RWPE2 (cell line): Measurements from ENCODE around the gene SLC46A1.

Experiments used
- ATAC-seq: fragments of 200-7000 bp; cut with Tn5 transposase; 3 replicates; pipeline ENCODE4 v1.9.1; 2021; ENCODE audit warnings: low read depth
- DNase-seq: peaks from one replicate; pipeline ENCODE4 v3.0.0-alpha.2; 2020; ENCODE audit warnings: low spot score
- H3K27ac ChIP-seq: fragments of 450-650 bp; 2 replicates; pipeline ENCODE4 v1.5.1; 2017; ENCODE audit warnings: mild to moderate bottlenecking; ENCODE audit not compliant: poor library complexity, severe bottlenecking
- H3K27me3 ChIP-seq: fragments of 250-450 bp; sonication (Bioruptor Pico); 2 replicates; pipeline ENCODE4 v1.5.1; 2021; ENCODE audit warnings: mild to moderate bottlenecking, moderate library complexity; ENCODE audit not compliant: insufficient read depth, poor library complexity, severe bottlenecking
- H3K36me3 ChIP-seq: fragments of 250-450 bp; sonication (Bioruptor Pico); 2 replicates; pipeline ENCODE4 v1.5.1; 2020; ENCODE audit warnings: low read depth, mild to moderate bottlenecking, moderate library complexity
- H3K4me1 ChIP-seq: fragments of 250-450 bp; sonication (Bioruptor Pico); 2 replicates; pipeline ENCODE4 v1.5.1; 2021; ENCODE audit warnings: mild to moderate bottlenecking, moderate library complexity; ENCODE audit not compliant: insufficient read depth, poor library complexity, severe bottlenecking
- H3K4me3 ChIP-seq: fragments of 250-450 bp; sonication (Bioruptor Pico); 2 replicates; pipeline ENCODE4 v1.5.1; 2021; ENCODE audit warnings: mild to moderate bottlenecking, moderate library complexity; ENCODE audit not compliant: severe bottlenecking
- H3K9me3 ChIP-seq: fragments of 250-450 bp; sonication (Bioruptor Pico); 2 replicates; pipeline ENCODE4 v1.5.1; 2021; ENCODE audit warnings: mild to moderate bottlenecking, moderate library complexity; ENCODE audit not compliant: severe bottlenecking
- TF ChIP-seq, protein P1 (sequence below): fragments of 450-650 bp; IDR thresholded peaks from one replicate; pipeline ENCODE4 v1.5.1; 2017; ENCODE audit warnings: mild to moderate bottlenecking, moderate library complexity; ENCODE audit not compliant: poor library complexity, severe bottlenecking

The SLC46A1 gene

DNA sequence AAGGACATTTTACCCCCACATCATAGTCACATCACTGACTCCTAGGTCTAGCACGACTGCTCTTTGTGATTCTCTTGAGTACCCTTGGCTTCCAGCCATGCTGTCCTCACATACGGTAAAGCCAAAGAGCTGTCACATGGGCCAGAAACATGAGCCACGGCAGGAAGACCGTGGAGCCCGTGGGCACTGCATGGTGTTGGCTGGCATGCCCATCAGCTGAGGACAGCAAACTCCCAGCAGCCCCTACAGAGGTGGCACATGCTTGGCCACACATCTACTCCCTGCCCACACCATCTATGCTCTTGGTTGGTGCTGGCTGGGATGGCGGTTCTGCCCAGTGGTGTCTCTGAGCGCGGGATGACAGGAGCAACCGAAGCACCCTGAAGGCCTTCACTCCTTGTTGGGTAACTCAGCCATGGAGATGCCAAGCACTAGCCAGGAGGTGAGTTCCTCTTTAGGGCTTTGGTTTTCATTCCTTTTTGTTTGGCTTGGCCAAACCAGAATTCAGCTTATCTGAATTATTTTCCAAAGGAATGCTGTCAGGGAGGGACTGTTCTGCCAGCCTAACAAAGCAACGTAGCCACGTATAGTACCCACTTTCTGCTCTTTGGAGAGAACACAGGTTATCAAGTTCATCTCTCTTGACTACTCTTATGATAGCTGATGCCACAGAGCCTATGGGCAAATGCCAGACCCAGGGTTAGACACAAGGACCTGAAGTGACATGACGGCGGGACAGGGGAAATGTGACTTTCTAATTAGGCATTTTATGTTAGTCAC is 60.4 kb downstream of the SLC46A1 start:
- Histone ChIP-seq H3K4me3 (no peak overlapping the region), H3K36me3 (peaks cover 87% of the 10 kb centered on the region), H3K4me1 (peaks cover 21% of the 10 kb centered on the region), H3K27ac (peak overlapping the region; percentile 90), H3K27me3 (no peaks in the 10 kb centered on the region), H3K9me3 (no peaks in the 10 kb centered on the region)
- TF ChIP-seq, protein P1, sequence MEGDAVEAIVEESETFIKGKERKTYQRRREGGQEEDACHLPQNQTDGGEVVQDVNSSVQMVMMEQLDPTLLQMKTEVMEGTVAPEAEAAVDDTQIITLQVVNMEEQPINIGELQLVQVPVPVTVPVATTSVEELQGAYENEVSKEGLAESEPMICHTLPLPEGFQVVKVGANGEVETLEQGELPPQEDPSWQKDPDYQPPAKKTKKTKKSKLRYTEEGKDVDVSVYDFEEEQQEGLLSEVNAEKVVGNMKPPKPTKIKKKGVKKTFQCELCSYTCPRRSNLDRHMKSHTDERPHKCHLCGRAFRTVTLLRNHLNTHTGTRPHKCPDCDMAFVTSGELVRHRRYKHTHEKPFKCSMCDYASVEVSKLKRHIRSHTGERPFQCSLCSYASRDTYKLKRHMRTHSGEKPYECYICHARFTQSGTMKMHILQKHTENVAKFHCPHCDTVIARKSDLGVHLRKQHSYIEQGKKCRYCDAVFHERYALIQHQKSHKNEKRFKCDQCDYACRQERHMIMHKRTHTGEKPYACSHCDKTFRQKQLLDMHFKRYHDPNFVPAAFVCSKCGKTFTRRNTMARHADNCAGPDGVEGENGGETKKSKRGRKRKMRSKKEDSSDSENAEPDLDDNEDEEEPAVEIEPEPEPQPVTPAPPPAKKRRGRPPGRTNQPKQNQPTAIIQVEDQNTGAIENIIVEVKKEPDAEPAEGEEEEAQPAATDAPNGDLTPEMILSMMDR, result no peak
- ATAC-seq (no peak), DNase-seq (no peak)
